ENCODE data around the gene AMH.
A peak's percentile ranks its signal among the peaks of the same experiment; 100 is the strongest.

Gene AMH

DNA sequence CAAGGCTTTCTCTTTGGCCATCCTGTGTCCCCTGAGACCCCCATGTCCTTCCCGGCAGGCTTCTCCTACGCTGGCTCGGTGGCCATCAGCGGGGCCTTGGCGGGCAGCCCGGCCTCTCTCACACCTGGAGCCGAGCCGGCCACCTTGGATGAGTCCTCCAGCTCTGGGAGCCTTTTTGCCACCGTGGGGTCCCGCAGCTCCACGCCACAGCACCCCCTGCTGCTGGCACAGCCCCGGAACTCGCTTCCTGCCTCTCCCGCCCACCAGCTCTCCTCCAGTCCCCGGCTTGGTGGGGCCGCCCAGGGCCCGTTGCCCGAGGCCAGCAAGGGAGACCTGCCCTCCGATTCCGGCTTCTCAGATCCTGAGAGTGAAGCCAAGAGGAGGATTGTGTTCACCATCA is 27.2 kb upstream of the AMH start:
- DNase-seq, result no peak

DNA sequence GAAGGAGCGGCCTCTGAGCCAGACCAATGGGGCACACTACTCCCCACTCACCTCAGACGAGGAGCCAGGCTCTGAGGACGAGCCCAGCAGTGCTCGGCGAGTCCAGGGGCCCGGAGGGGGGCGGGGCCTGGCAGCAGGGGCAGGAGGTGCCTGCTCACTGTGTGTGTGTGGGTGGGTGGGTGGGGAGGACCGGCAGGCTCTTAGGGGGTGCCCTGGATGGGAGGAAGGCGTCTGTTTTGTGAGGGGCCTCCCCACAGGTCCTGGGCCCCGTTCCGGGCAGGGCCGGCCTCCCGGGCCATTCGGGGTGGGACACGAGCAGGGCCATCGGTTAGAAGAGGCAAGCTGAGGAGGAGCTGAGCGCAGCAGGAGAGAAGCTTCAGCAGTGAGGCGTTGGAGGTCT is 25.7 kb upstream of the AMH start:
- no peak for DNase-seq

DNA sequence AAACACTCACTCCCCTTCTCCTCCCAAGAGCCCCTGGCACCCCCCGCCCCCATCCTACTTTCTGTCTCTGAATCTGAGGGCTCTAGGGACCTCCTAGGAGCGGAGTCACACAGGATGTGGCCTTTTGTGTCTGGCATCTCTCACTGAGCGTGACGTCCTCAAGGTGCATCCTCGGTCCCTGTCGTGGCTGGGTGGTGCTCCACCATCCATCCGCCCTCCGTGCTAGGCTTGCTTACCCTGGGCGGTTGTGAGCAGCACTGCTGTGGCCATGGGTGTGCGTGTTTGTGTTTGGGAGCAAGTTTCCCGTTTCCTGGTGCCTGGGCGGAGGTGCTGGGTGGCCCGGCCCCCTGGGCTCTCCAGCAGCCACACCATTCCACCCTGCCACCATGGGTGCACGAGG is 25.2 kb upstream of the AMH start:
- DNase-seq, result no peak

DNA sequence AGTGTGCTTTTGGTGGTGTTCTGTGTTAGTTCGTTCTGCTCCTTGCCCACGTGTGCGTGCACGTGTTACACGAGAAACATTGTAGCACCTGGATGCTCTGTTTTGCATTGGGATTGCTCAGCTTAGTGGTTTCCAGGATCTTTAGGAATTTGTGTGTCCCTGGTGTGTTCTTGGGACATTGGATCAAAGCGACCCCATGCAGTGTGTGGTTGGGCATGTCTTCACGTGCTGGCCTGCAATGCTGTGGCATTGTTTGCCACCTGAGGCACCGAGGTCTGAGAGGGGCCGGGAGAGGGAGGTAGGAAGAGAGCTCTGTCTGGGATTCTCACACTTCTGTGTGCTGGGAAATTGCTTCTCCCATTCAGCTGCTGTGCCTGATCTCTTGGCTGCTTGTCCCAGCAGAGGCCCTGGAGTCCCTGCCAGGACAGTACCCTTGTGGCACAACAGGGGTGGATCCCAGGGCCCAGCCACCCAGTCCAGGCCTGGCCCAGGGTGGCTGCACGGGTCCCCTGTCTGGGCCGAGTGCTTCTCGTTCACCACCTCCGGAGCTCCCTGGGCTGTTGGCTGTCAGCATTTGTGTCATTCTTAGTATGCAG is 24.3 kb upstream of the AMH start:
- DNase-seq, result no peak

DNA sequence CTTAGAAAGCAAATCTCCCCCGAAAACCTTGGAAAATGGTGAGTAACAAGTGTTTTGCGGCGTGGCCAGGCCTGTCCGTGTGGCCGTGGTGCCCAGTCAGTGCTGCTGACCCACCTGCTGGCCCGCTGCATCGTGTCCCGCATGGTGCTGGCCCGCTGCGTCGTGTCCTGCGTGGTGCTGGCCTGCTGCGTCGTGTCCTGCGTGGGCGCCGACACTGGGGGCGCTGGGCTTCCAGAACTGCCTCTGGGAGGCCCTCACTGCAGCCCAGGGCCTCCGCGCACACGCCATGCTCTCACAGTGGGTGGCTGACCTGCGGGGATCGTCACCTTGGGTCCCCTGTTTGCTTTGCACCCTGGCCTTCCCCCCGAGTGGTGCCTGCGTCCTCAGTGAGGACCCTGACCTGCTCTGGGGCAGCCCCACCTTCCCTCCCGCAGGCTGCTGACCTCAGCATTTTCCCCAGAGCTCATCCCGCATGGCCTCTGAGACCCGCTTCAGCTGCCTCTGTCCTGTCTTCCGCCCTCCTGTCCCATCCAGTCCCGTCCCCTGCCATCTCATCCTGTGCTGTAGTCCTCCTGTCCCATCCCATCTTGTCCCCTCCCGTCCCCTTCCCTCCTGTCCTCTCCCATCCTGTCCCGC is 23.6 kb upstream of the AMH start:
- DNase-seq, result no peak

DNA sequence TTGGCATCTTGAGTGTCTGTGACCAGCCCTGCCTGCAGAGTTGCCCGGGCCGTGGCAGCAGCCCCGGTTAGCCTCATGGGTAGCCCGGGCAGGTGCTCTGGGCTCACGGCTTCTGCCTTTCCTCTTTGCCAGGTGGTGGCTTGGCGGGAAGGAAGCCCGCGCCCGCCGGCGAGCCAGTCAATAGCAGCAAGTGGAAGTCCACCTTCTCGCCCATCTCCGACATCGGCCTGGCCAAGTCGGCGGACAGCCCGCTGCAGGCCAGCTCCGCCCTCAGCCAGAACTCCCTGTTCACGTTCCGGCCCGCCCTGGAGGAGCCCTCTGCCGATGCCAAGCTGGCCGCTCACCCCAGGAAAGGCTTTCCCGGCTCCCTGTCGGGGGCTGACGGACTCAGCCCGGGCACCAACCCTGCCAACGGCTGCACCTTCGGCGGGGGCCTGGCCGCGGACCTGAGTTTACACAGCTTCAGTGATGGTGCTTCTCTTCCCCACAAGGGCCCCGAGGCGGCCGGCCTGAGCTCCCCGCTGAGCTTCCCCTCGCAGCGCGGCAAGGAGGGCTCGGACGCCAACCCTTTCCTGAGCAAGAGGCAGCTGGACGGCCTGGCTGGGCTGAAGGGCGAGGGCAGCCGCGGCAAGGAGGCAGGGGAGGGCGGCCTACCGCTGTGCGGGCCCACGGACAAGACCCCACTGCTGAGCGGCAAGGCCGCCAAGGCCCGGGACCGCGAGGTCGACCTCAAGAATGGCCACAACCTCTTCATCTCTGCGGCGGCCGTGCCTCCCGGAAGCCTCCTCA is 22.9 kb upstream of the AMH start:
- no peak for DNase-seq

DNA sequence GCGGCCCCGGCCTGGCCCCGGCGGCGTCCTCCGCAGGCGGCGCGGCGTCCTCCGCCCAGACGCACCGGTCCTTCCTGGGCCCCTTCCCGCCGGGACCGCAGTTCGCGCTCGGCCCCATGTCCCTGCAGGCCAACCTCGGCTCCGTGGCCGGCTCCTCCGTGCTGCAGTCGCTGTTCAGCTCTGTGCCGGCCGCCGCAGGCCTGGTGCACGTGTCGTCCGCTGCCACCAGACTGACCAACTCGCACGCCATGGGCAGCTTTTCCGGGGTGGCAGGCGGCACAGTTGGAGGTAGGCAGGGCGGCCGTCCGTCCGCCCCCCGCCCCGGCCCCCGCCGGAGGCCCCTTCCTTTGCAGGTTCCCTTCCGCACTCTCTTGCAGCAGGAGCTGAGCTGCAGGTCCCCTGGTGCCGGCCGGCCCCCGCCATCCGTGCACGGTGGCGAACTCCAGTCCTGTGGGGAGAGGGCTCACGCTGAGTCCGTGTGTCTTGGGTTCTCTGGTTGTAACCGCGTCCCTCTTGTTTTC is 22.2 kb upstream of the AMH start:
- DNase-seq, result no peak

DNA sequence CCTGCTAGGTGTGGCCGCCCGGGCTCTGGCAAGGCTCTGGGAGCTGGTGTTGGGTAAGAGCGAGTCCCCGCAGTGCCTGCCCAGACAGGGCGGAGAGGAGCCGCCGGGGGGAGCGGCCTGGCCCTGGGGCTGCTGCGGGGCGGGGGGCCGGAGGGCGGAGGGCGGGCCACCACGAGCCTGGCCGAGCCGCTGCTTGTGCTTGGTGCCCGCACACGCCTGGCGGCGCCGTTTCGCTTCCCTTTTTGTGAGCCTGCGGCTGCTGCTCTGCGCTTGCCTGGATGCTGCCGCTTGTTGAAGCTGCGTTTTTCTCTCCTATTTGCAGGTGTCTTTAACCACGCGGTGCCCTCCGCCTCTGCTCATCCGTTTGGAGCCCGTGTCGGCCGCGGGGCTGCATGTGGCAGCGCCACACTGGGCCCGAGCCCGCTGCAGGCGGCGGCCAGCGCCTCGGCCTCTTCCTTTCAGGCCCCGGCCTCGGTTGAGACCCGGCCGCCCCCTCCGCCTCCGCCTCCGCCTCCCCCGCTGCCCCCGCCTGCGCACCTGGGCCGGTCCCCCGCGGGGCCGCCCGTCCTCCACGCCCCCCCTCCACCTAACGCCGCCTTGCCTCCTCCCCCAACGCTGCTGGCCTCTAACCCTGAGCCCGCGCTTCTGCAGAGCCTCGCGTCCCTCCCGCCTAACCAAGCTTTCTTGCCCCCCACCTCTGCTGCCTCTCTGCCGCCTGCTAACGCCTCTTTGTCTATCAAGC is 21.5 kb upstream of the AMH start:
- no peak for DNase-seq

DNA sequence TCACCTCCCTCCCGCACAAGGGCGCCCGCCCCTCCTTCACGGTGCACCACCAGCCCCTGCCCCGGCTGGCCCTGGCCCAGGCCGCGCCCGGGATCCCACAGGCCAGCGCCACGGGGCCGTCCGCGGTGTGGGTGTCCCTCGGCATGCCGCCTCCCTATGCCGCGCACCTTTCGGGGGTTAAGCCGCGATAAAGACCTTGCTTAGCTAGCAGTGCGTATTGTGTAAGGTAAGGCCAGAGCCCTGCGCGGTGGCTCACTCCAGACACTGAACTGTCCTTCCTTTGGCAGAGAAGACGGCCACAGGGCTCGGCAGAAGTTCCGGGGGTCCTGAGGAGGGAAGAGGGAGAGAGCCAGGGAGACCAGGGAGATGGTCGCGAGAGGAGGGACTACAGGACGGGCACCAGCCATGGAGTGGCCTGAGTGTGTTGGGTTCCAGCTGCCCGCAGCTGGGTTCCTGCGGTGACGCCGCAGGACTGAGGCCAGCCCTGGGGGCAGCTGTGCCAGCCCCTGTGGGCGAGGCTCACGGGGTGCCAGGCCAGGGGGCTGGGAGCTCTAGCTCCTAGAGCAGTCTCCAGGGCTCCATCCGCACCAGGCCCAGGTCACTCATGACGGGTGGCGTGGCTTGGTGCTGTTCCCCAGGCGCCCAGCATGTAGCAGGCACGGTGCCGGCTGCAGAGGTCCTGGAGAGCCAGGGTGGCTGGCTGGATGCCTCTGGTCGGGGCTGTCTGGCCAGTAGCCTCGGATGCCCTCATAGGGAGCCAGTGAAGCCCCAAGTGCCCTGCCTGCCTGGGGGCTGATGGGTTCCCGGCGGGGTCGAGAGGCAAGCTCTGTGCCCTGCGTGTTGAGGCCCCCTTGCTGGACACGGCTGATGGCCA is 20.7 kb upstream of the AMH start:
- no peak for DNase-seq

DNA sequence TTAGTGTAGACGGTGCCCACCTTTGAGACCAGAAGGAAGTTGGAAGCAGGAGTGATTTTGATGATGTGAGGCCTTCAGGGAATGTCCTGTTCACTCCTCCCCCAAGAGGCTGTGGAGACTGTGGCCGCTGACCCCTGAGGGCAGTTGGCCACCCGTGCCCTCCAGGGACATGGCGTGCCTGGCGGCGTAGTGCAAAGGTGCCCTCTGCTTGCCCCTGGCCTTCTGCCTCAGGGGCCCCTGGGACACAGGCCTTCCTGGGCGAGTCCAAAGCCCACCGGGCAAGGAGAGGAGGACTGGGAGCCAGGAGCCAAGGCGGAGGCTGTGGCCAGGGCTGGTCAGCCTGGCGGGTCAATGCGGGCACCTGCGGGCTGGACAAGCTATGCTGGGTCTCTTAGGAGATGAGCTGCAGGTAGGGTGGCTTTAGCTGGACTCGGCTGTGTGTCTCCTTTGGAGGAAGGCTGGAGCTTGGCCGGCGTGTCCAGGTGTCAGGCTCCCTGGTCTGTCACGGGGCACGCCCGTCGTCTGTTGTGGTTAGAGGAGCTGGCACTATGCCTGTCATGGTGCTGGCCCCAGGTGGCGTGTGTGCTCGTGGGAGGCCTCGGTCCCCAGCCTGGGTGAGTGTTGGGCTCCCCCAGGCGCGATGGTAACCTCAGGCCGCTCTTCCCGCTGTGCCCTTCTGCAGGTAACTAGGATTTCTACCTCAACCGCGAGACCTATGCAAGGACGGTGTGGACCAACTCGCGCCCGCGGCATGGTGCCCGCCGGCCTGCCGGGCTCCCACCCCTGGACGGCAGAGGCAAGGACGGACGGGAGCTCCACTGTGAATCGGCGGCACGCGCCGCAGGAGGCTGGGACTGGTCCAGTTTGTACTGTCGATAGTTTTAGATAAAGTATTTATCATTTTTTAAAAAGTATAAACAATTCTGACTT is 19.8 kb upstream of the AMH start:
- DNase-seq, result no peak

DNA sequence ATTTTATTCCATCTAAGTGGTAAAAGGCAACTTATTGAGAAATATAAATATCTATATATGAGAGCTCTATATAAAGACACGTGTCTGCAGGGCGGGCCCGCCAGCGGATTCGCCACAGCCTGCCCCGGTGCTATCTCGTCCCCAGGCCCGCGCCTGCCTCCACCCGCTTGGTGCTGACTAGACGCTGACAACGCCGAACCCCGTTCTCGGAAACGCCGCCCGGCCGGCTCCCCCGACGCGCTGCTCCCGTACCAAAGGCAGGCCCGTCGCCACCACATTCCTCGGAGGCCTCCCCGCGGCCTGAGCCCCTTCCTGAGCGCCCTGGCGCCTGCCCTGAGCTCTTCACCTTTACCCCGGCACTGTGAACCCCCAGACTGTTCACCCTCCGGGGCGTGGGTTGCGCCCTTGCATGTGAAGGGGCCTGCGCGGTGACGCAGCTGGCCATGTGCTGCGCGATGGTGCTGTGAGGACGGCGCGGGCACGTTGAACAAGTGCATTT is 19.0 kb upstream of the AMH start:
- DNase-seq, result no peak

DNA sequence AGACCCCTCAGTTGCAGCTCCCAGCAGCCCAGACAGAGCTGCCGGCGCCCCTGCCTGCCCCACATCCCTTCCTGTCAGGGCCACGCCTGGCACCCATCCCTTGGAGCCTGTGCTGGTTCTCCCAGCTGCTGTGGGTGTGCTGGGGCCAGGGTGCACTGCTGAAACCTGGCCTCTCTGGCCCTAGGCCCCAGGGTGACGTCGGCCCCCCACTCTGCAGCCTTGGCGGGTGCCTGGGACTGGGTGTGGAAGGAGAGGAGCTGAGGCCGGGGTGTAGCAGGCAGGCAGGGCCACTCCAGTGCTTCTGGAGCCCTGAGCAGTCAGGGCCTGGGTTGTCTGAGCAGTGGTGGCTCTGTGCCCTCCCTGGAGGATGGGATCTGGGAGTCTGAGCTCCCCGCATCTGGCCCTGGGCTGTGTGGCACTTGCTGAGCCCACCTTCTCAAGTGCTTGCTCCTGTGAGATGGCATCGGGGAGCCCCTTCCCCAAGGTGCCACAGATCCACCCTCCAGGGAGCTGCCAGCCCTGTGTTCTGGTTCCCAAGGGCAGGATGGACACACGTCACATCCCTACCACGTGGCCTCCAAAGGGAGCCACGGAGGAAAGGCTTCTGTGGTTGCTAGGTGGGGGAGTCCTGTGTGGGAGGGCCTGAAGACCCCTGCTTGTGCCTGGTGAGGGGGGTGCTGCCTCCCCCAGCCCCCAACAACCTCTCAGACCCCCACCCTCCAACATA is 18.2 kb upstream of the AMH start:
- no peak for DNase-seq

DNA sequence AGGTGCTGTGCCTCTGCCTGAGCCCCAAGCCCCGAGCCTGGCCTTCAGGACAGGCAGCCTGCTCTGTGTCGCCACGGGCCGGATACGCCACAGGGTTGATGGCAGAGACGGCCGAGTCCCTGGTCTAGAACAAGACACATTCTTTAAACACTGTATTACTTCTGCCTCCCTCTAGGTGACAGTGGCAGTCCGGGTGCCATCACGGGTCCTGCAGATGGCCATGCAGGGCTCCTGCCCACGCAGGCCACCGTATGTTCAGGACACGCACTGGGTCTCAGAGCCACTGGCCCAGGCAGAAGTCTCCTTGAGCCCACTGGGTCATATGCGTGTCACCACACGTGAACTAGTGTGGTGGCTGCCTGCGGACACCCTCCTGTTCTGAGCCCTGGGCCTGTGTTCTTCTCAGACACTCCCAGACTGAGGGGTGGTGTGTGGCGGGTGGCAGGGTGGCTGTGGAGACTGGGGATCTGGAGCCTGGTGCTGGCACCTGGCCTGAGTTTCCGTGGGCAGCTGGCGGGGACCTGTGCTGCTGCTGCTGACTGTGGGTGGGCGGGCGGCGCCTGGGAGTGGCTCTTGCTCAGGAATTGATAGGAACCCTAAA is 17.4 kb upstream of the AMH start:
- peak in 1 of 2 experiments; percentile 25 for DNase-seq

DNA sequence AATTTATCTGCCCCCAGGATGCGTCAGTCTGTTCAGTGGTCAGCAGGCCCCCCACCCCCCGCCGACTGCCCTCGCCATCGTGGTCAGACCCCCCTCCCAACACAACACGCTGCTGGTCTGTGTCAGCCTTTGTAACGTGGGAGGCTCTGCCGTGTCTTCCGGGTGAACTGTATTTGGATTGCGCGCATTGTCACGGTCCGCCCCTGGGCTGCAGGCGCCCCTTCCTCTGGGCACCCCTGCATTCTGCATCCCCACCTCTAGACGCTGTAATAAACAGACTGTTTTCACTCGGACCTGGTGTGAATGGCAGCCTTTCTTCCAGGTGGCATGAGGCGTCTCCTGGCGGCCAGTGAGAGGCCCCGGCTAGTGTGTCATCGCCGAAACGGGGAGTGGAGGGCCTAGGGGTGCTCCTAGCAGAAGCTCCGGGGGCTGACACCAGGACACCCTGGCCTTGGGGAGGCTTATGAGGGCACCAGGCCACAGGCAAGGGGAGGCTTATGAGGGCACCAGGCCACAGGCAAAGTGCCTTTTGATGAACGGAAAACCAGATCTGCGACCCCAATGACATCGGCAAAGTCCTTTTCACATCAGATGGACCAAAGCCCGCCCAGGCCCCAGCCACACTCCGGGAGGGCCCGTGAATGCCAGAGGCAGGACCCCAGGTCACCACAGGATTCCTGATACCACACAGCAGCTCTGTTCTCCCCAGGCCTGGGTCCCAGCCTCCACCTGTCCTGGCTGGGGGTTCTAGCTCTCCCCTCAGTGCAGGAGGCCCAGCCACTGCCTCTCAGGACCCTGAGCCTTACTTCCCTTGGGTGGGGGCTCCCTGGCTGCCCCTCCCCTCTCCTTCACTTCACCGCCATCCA is 16.6 kb upstream of the AMH start:
- no peak for DNase-seq

DNA sequence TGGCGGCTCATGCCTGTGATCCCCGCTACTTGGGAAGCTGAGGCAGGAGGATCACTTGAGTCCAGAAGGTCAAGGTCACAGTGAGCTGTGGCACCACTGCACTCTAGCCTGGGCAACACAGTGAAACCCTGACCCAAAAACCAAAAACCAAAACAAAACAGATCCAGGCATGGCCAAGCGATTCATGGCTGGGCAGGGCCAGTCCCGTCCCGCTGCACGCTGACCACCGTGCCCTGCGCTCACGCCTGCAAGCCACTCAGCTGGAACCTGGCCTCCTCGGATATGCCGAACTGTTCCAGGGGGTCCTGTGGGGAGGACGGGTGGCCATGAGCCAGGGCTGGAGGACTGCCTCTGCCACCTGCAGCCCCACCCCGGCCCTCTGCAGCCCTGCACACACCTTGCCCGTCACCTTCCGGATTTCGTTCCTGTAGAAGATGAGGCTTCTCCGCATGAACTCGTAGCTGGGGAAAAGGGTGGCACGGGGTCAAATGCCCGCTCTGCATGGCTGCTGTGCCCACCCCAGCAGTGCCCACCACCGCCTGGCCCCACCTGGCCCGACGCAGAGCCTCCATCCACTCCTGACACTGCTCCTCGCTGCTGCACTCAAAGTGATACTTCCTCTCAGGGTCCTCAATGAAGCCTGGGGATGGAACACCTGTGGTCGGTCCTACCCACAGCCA is 15.4 kb upstream of the AMH start:
- DNase-seq, result no peak

DNA sequence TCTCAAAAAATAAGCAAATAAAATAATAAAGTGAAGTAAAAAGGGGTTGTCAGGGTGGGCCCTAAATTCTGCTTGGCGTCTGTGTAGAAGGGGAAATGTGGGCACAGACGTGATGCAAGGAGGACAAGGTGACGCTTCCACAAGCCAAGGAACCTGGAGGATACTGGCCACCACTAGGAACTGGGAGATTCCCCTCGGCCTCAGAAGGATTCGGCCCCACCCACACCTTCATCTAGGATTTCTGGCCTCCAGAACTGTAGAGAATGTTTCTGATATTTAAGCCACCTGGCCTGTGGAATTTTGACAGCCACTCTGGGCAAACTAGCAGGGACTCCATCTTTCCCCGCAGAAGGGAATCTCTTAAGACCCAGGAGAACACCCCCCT is 14.1 kb upstream of the AMH start:
- no peak for DNase-seq

DNA sequence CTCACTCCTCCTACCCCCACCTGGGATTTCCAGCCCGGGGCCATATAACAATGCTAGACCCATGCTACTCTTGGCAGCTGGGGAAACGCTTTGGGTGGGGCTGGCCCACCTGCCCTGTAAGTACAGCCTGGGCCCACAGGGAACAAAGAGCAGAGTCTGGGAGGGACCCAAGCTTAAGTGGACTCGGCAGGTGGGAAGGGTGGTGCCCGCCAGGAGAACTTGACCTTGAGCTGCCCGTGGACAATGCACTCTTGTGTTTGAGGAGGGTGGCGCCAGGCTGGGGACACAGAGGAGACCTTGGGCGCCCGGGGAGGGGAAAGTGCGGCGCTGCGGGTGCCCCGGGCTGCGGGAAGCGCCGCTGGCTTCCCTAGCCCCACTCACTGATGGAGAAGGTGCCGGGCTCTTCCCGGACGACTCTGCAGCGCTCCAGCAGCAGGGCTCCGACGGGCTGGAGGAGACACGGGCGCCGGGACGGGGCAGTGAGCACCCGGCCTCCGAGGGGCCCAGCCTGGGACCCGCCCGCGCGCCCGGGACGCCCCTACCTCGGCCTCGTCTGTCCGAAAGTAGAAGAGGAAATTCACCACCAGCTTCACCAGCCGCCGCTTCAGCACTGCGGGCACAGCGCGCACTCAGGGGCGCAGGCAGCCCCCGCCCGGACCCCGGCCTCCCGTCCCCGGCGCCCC is 13.6 kb upstream of the AMH start:
- peak; percentile 69 to 75 for DNase-seq

DNA sequence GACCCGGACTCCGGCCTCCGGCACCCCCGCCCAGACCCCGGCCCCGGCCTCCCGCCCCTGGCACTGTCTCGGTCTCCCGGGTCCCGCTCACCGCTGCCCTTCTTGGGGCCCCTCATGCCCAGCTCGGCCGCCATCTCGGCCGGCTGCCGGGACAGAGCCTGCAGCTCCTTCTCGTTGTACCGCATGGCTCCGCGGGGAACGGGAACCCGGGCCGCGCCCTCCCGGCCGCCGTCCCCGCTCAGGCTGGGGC is 13.1 kb upstream of the AMH start:
- no peak for DNase-seq

Measured in SHP77 (cell line).